Coronary artery (tissue), 2 donors: Measurements from ENCODE around the gene CDCA4.
A peak's percentile ranks its signal among the peaks of the same experiment; 100 is the strongest.
"Not testable (repeated sequence)": the region's sequence is repeated elsewhere in the genome, so short reads cannot be mapped to it uniquely, and the experiment has no call there.

ENCODE experiments used
- DNase-seq: peaks from one replicate; pipeline ENCODE4 v3.0.0-alpha.2; 2017; ENCODE audit warnings: low spot score
- H3K27ac ChIP-seq, 2 donors: fragments of 200-600 bp; sonication (generic); one replicate each; pipeline ENCODE4 v1.5.1; 2016 to 2019
- H3K4me3 ChIP-seq: fragments of 200-600 bp; sonication (generic); 2 replicates; pipeline ENCODE4 v1.5.1; 2016; ENCODE audit warnings: mild to moderate bottlenecking, moderate library complexity
- TF ChIP-seq, protein P1 (sequence below): fragments of 200-600 bp; sonication (generic); IDR thresholded peaks from one replicate; pipeline ENCODE4 v1.5.1; 2019; ENCODE audit warnings: antibody characterized with exemption

CDCA4 gene

DNA sequence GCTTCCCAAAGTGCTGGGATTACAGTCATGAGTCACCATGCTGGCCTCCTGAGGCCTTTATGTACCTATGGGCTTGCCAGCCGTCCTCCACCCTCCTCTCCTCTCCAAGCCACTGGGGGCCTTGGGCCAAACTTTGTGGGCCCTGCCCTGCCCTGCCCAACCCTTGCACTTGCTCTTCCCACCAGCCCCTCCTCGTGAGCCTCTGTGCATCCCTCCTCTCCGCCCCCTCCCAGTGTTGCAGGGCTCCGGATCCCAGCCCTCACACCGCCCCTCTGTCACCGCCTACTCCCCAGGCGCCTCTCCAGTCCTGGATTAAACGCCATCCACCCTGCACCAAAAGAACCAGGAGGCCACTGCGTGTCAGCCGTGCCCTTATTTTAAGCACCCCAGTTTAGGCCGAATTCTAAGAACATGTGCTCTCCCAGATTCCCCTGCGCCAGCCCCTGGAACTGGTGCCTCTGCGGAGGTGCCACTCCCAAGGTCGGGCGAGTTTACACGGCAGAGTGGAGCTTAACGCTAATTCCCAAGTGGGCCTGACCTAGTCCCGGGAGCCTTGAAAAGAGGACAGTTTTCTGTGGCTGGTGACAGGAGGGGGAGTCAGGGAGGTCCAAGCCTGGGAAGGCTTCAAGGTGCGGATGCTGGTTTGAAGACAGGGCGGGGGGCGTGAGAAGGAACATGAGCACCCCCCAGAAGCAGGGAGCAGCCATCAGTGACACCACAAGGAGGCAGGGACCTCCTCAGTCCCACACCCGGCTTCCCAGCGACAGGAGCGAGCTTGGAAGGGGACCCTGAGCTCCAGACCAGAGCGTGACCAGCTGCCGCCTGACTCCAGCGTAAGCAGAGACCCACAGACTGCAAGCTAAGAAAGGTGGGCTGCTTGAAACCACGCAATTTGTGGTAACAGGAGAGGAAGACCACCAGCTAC, 21.2 kb upstream of the CDCA4 start:
- Histone ChIP-seq H3K4me3 (no peak overlapping the region), H3K27ac (no peak overlapping the region)
- TF ChIP-seq, protein P1, sequence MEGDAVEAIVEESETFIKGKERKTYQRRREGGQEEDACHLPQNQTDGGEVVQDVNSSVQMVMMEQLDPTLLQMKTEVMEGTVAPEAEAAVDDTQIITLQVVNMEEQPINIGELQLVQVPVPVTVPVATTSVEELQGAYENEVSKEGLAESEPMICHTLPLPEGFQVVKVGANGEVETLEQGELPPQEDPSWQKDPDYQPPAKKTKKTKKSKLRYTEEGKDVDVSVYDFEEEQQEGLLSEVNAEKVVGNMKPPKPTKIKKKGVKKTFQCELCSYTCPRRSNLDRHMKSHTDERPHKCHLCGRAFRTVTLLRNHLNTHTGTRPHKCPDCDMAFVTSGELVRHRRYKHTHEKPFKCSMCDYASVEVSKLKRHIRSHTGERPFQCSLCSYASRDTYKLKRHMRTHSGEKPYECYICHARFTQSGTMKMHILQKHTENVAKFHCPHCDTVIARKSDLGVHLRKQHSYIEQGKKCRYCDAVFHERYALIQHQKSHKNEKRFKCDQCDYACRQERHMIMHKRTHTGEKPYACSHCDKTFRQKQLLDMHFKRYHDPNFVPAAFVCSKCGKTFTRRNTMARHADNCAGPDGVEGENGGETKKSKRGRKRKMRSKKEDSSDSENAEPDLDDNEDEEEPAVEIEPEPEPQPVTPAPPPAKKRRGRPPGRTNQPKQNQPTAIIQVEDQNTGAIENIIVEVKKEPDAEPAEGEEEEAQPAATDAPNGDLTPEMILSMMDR = no peak
- no peak for DNase-seq

DNA sequence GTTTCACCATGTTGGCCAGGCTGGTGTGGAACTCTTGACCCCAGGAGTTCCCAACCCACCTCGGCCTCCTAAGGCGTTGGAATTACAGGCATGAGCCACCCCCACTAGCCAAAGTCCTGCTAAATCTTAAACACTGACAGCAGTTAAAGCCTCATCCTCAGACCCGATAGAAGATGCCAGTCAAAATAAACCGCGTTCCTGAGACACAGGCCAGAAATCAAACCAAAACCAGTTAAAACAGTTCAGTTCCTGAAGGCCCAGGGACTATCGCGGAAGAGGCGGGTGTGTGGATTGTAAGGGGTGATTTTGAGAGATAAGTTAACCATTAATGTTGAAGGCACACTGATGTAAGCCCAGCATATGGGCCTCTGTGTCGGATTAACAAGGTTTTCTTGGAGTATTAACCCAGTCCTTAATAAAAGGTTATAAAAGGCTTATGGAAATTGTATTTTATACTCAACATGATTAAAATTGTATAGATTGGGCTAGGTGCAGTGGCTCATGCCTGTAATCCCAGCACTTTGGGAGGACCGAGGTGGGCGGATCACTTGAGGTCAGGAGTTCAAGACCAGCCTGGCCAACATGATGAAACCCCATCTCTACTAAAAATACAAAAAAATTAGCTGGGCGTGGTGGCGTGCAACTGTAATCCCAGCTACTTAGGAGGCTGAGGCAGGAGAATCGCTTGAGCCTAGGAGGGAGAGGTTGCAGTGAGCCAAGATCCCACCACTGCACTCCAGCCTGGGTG, 18.7 kb upstream of the CDCA4 start:
- Histone ChIP-seq H3K27ac (no peak overlapping the region), H3K4me3 (no peak overlapping the region)
- TF ChIP-seq, protein P1 = no peak
- no peak for DNase-seq

DNA sequence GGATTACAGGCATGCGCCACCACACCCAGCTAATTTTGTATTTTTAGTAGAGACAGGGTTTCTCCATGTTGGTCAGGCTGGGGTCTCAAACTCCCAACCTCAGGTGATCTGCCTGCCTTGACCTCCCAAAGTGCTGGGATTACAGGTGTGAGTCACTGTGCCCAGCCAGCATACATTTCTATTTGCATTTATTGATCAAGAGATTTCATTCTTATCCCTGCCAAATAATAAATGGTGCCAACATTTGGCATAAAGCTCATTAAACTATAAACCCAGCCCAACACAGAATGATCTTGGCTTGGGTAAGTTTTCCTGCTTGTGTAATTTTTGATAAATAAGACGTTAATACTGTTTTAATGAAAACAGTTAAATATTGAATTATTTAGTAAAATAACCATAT, 14.7 kb upstream of the CDCA4 start:
- not testable (repeated sequence) for H3K27ac ChIP-seq, H3K4me3 ChIP-seq, DNase-seq

DNA sequence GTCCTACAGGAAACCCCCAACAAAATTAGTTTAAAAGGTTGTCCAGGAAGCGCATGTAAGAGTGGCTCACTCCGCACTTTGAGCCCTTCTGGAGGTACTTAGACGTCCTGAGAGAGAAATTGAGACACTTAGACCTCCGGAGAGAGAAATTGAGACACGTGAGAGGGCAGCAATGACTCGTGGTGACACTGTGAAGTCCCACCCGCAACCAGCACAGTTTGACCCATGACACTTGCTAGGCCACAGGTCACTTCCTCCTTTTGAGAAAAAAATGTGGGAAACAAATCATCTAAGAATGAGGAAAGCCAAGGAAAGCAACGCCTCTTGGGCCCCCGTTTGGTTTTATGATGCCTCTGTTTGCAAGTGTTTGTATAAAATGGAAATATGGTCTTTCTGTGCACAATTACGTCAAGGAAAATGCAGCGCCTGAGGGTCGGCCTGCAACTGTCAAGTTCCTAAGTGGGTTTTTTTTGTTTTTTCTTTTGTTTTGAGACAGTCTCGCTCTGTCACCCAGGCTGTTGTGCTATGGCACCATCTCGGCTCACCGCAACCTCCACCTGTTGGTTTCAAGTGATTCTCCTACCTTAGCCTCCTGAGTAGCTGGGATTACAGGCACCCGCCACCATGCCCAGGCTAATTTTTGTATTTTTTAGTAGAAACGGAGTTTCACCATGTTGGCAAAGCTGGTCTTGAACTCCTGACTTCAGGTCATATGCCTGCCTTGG, 13.6 kb upstream of the CDCA4 start:
- no peak overlapping the region for H3K4me3 ChIP-seq
- DNase-seq = no peak
- no peak overlapping the region for H3K27ac ChIP-seq
- TF ChIP-seq, protein P1 = no peak

DNA sequence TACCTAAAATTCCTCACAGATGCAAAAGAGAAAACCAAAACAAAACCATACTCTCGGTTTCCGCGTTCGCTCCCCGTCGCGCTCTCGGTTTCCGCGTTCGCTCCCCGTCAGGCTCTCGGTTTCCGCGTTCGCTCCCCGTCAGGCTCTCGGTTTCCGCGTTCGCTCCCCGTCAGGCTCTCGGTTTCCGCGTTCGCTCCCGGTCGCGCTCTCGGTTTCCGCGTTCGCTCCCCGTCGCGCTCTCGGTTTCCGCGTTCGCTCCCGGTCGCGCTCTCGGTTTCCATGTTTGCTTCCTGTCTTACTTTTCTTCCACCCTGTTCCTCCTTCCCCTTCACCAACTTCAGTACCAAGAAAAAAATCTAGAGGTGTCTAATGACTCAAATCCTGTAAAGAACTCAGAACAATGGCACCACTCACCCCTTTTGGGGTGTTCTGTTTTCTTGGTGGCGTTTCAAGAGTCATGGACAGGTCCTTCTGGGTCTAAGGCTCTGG, 12.6 kb upstream of the CDCA4 start:
- H3K27ac ChIP-seq, DNase-seq: not testable (repeated sequence)
- peak overlapping the region; percentile 29 for H3K4me3 ChIP-seq

DNA sequence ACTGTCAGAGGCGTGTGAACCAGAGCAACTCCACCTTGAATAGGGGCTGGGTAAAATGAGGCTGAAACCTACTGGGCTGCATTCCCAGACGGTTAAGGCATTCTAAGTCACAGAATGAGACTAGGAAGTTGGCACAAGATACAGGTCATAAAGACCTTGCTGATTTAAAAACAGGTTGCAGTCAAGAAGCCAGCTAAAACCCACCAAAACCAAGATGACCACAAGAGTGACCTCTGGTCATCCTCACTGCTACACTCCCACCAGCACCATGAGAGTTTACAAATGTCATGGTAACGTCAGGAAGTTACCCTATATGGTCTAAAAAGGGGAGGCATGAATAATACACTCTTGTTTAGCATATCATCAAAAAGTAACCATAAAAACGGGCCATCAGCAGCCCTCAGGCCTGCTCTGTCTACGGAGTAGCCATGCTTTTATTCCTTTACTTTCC, 11.6 kb upstream of the CDCA4 start:
- H3K27ac ChIP-seq, DNase-seq, H3K4me3 ChIP-seq: not testable (repeated sequence)

DNA sequence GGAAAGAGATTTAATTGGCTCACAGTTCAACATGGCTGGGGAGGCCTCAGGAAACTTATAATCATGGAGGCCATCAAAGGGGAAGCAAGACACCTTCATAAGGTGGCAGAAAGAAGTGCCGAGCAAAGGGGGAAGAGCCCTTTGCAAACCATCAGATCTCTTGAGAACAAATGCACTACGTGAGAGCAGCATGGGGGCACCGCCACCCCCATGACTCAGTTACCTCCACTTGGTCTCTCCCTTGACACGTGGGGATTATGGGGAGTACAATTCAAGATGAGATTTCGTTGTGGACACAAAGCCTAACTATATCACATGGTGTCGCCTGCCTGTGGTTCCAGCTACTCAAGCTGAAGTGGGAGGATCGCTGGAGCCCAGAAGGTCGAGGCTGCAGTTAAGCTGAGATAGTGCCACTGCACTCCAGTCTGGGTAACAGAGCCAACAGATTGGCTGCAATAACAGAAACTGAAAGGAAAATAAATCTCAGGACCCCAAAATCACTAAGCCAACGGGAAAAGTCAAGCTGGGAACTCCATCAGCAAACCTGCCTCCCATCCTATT, 10.0 kb upstream of the CDCA4 start:
- no peak for DNase-seq
- TF ChIP-seq, protein P1 = no peak
- no peak overlapping the region for H3K4me3 ChIP-seq
- no peak overlapping the region for H3K27ac ChIP-seq

DNA sequence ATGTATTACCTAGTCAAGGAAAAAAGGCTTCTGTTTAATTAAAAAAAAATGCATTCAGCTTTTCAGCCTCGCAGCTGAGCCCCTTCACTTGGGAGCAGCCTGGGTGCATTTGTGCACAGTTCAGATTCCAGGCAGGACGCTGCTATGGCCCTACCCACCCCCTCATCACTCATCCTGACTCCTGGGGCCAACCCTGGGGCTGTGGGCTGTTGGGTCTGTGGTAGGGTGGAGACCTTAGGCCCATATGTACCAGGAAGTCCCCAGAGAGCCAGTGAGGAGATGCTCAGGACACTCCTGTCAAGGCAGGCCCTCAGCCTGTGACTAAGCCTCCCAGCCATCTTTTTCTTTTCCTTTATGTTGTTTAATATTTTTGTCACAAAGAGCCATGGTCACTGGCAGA, 9.3 kb upstream of the CDCA4 start:
- DNase-seq = no peak
- Histone ChIP-seq H3K27ac (no peak overlapping the region), H3K4me3 (no peak overlapping the region)
- TF ChIP-seq, protein P1 = no peak
